GM06990 (cell line): ENCODE measurements around the gene PPFIA1.
"Not testable (repeated sequence)": the region's sequence is repeated elsewhere in the genome, so short reads cannot be mapped to it uniquely, and the experiment has no call there.

Source experiments
- DNase-seq: peaks from one replicate; pipeline ENCODE4 v3.0.0-alpha.2; 2011; ENCODE audit not compliant: insufficient read length; ENCODE audit errors: extremely low read depth
- H3K27me3 ChIP-seq: replicated peaks from 2 replicates; pipeline ENCODE4 v1.6.0; 2011; ENCODE audit warnings: low read length; ENCODE audit not compliant: control insufficient read depth, insufficient read depth
- H3K36me3 ChIP-seq: 2 replicates; pipeline ENCODE4 v1.5.1; 2011; ENCODE audit warnings: low read length; ENCODE audit not compliant: control insufficient read depth, insufficient read depth
- H3K4me3 ChIP-seq: replicated peaks from 2 replicates; pipeline ENCODE4 v1.5.1; 2011; ENCODE audit warnings: low read depth, mild to moderate bottlenecking, control low read depth, low read length
- CTCF ChIP-seq: IDR thresholded peaks from 2 replicates; pipeline ENCODE4 v1.5.1; 2011; ENCODE audit warnings: low read length, control low read depth, mild to moderate bottlenecking, inconsistent platforms; ENCODE audit not compliant: insufficient read depth, poor library complexity, severe bottlenecking

Gene PPFIA1

GRCh38 chr11:70326365-70326811, 55.9 kb downstream of the PPFIA1 start:
- no peaks in the 10 kb centered on the region for H3K27me3 ChIP-seq
- DNase-seq: no peak
- no peak for TF ChIP-seq CTCF

GRCh38 chr11:70326833-70327232, 56.3 kb downstream of the PPFIA1 start:
- no peak for TF ChIP-seq CTCF
- Histone ChIP-seq H3K27me3 (no peaks in the 10 kb centered on the region), H3K4me3 (no peak overlapping the region), H3K36me3 (peaks cover 3% of the 10 kb centered on the region)
- DNase-seq: no peak

More at GRCh38 chr11:70326365-70326811, 55.9 kb downstream of the PPFIA1 start:
- Histone ChIP-seq H3K4me3 (no peak overlapping the region), H3K36me3 (peaks cover 3% of the 10 kb centered on the region)

GRCh38 chr11:70327717-70328116, 57.2 kb downstream of the PPFIA1 start:
- Histone ChIP-seq H3K36me3 (peaks cover 9% of the 10 kb centered on the region), H3K27me3 (no peaks in the 10 kb centered on the region), H3K4me3 (no peak overlapping the region)
- DNase-seq: peak; percentile 41
- no peak for TF ChIP-seq CTCF

GRCh38 chr11:70328556-70328955, 58.1 kb downstream of the PPFIA1 start:
- no peak for TF ChIP-seq CTCF
- no peak for DNase-seq
- H3K36me3 ChIP-seq: peaks cover 16% of the 10 kb centered on the region
- H3K27me3 ChIP-seq: no peaks in the 10 kb centered on the region
- no peak overlapping the region for H3K4me3 ChIP-seq

- H3K36me3 ChIP-seq: peaks cover 25% of the 10 kb centered on the region
- not testable (repeated sequence) for H3K27me3 ChIP-seq, DNase-seq, H3K4me3 ChIP-seq
- peak; percentile 16 for TF ChIP-seq CTCF
These were observed 60.9 kb downstream of the PPFIA1 start for GRCh38 chr11:70331320-70331843.

- H3K4me3 ChIP-seq: no peak overlapping the region
- H3K36me3 ChIP-seq: peaks cover 23% of the 10 kb centered on the region
- no peak for TF ChIP-seq CTCF
- H3K27me3 ChIP-seq: no peaks in the 10 kb centered on the region
- DNase-seq: no peak
These were observed 61.4 kb downstream of the PPFIA1 start for GRCh38 chr11:70331901-70332300.
